Measurements from ENCODE around the gene CEBPB. TPM values are rescaled to one million over a fixed set of nuclear protein-coding genes. Genes with fewer than 3 reads are reported as not detected.

CEBPB gene
- polyA plus RNA-seq, 1 donor from 2014 or later = 18.7 TPM

GRCh38 chr20:50185426-50185825, 5.2 kb upstream of the CEBPB start:
- peak overlapping the region in 1 of 4 donors; percentile 39 for H3K4me3 Mint-ChIP-seq
- no peak overlapping the region for H3K27ac Mint-ChIP-seq
- peaks cover 1% of the 10 kb centered on the region for H3K36me3 Mint-ChIP-seq
- H3K27me3 Mint-ChIP-seq = peaks cover 6% of the 10 kb centered on the region
- H3K4me1 Mint-ChIP-seq = peaks cover 2 to 6% (median 6%) of the 10 kb centered on the region in 3 donors
- H3K9me3 Mint-ChIP-seq = no peaks in the 10 kb centered on the region

GRCh38 chr20:50186151-50186885, 4.3 kb upstream of the CEBPB start:
- peaks cover 6% of the 10 kb centered on the region for H3K27me3 Mint-ChIP-seq
- H3K9me3 Mint-ChIP-seq = no peaks in the 10 kb centered on the region
- H3K36me3 Mint-ChIP-seq = peaks cover 1% of the 10 kb centered on the region
- peak overlapping the region in 1 of 3 donors; percentile 78 for H3K27ac Mint-ChIP-seq
- peak overlapping the region in 1 of 4 donors; percentile 84 for H3K4me3 Mint-ChIP-seq
- H3K4me1 Mint-ChIP-seq = peaks cover 2 to 6% (median 6%) of the 10 kb centered on the region in 3 donors

GRCh38 chr20:50186987-50187402, 3.6 kb upstream of the CEBPB start:
- no peaks in the 10 kb centered on the region for H3K9me3 Mint-ChIP-seq
- H3K27ac Mint-ChIP-seq = no peak overlapping the region
- peaks cover 2 to 6% (median 6%) of the 10 kb centered on the region in 3 donors for H3K4me1 Mint-ChIP-seq
- peaks cover 1% of the 10 kb centered on the region for H3K36me3 Mint-ChIP-seq
- peak overlapping the region in 1 of 4 donors; percentile 84 for H3K4me3 Mint-ChIP-seq
- H3K27me3 Mint-ChIP-seq = peaks cover 6% of the 10 kb centered on the region

GRCh38 chr20:50187403-50188051, 3.1 kb upstream of the CEBPB start:
- H3K36me3 Mint-ChIP-seq = peaks cover 1% of the 10 kb centered on the region
- no peaks in the 10 kb centered on the region for H3K9me3 Mint-ChIP-seq
- H3K27ac Mint-ChIP-seq = peak overlapping the region in 1 of 3 donors; percentile 73
- H3K4me3 Mint-ChIP-seq = peak overlapping the region in 3 of 4 donors; percentile 58 to 85 (median 59)
- peaks cover 6% of the 10 kb centered on the region for H3K27me3 Mint-ChIP-seq
- H3K4me1 Mint-ChIP-seq = peaks cover 2 to 6% (median 6%) of the 10 kb centered on the region in 3 donors

GRCh38 chr20:50188287-50188688, 2.3 kb upstream of the CEBPB start:
- H3K9me3 Mint-ChIP-seq = no peaks in the 10 kb centered on the region
- H3K4me3 Mint-ChIP-seq = peak overlapping the region in 1 of 4 donors; percentile 85
- H3K36me3 Mint-ChIP-seq = peaks cover 1% of the 10 kb centered on the region
- peak overlapping the region in 2 of 3 donors; percentile 68 to 73 for H3K27ac Mint-ChIP-seq
- peaks cover 6% of the 10 kb centered on the region for H3K27me3 Mint-ChIP-seq
- peaks cover 6 to 11% (median 7%) of the 10 kb centered on the region in 3 donors for H3K4me1 Mint-ChIP-seq

- Mint-ChIP-seq H3K36me3 (no peaks in the 10 kb centered on the region), H3K4me3 (peak overlapping the region in 3 of 4 donors; percentile 44 to 85 (median 83)), H3K27me3 (peaks cover 6% of the 10 kb centered on the region), H3K9me3 (no peaks in the 10 kb centered on the region), H3K4me1 (peaks cover 6 to 15% (median 11%) of the 10 kb centered on the region in 3 donors), H3K27ac (peak overlapping the region in 2 of 3 donors; percentile 68 to 85)
Observed at GRCh38 chr20:50188879-50189680, 1.6 kb upstream of the CEBPB start.

GRCh38 chr20:50189681-50190250, 864 bp upstream of the CEBPB start:
- Mint-ChIP-seq H3K4me3 (peak overlapping the region; percentile 63 to 87 (median 75)), H3K27ac (peak overlapping the region in 2 of 3 donors; percentile 46 to 85), H3K36me3 (peaks cover 1% of the 10 kb centered on the region), H3K4me1 (peaks cover 6 to 15% (median 12%) of the 10 kb centered on the region in 3 donors), H3K27me3 (peaks cover 6% of the 10 kb centered on the region), H3K9me3 (no peaks in the 10 kb centered on the region)

GRCh38 chr20:50191065-50191543, 474 bp downstream of the CEBPB start:
- Mint-ChIP-seq H3K9me3 (no peaks in the 10 kb centered on the region), H3K27me3 (peaks cover under 1% of the 10 kb centered on the region), H3K4me1 (peaks cover 4 to 16% (median 14%) of the 10 kb centered on the region in 3 donors), H3K4me3 (peak overlapping the region; percentile 77 to 100 (median 82)), H3K27ac (peak overlapping the region in 1 of 3 donors; percentile 67), H3K36me3 (peaks cover 7% of the 10 kb centered on the region)

GRCh38 chr20:50191544-50192363, 1.1 kb downstream of the CEBPB start:
- Mint-ChIP-seq H3K4me3 (peak overlapping the region; percentile 92 to 100 (median 98)), H3K4me1 (peaks cover 0 to 14% (median 11%) of the 10 kb centered on the region in 3 donors), H3K36me3 (peaks cover 7% of the 10 kb centered on the region), H3K9me3 (no peaks in the 10 kb centered on the region), H3K27me3 (no peaks in the 10 kb centered on the region), H3K27ac (peak overlapping the region; percentile 59 to 99 (median 97))

GRCh38 chr20:50192364-50193198, 2.0 kb downstream of the CEBPB start:
- Mint-ChIP-seq H3K36me3 (peaks cover 7% of the 10 kb centered on the region), H3K4me1 (peaks cover 0 to 14% (median 13%) of the 10 kb centered on the region in 3 donors), H3K27ac (peak overlapping the region; percentile 59 to 99 (median 97)), H3K4me3 (peak overlapping the region; percentile 92 to 100 (median 98)), H3K27me3 (no peaks in the 10 kb centered on the region), H3K9me3 (no peaks in the 10 kb centered on the region)

GRCh38 chr20:50193199-50193835, 2.7 kb downstream of the CEBPB start:
- peak overlapping the region; percentile 37 to 76 (median 67) for H3K27ac Mint-ChIP-seq
- H3K36me3 Mint-ChIP-seq = peaks cover 7% of the 10 kb centered on the region
- peaks cover 0 to 14% (median 13%) of the 10 kb centered on the region in 3 donors for H3K4me1 Mint-ChIP-seq
- no peaks in the 10 kb centered on the region for H3K9me3 Mint-ChIP-seq
- H3K4me3 Mint-ChIP-seq = peak overlapping the region; percentile 84 to 100 (median 95)
- H3K27me3 Mint-ChIP-seq = no peaks in the 10 kb centered on the region

GRCh38 chr20:50193836-50194421, 3.3 kb downstream of the CEBPB start:
- H3K4me1 Mint-ChIP-seq = peaks cover 0 to 14% (median 13%) of the 10 kb centered on the region in 3 donors
- H3K27ac Mint-ChIP-seq = peak overlapping the region in 2 of 3 donors; percentile 37 to 76
- H3K36me3 Mint-ChIP-seq = peaks cover 7% of the 10 kb centered on the region
- peak overlapping the region in 1 of 4 donors; percentile 100 for H3K4me3 Mint-ChIP-seq
- no peaks in the 10 kb centered on the region for H3K27me3 Mint-ChIP-seq
- H3K9me3 Mint-ChIP-seq = no peaks in the 10 kb centered on the region
